ES-I3 (cell line): ENCODE measurements around the gene C4A.
"Not testable (repeated sequence)": the region's sequence is repeated elsewhere in the genome, so short reads cannot be mapped to it uniquely, and the experiment has no call there.

Experiments used
- H3K36me3 ChIP-seq: 2 replicates; pipeline ENCODE4 v1.6.1; 2013; ENCODE audit warnings: mild to moderate bottlenecking, low read length, control low read depth, moderate library complexity; ENCODE audit not compliant: insufficient read depth
- H3K4me1 ChIP-seq: 2 replicates; pipeline ENCODE4 v1.6.1; 2013; ENCODE audit warnings: mild to moderate bottlenecking, control low read depth, low read length; ENCODE audit not compliant: insufficient read depth
- H3K9ac ChIP-seq: 2 replicates; pipeline ENCODE4 v1.6.1; 2013; ENCODE audit warnings: low read depth, mild to moderate bottlenecking, low read length, moderate library complexity
- H3K9me3 ChIP-seq: 2 replicates; pipeline ENCODE4 v1.6.1; 2013; ENCODE audit warnings: mild to moderate bottlenecking, low read length, moderate library complexity; ENCODE audit not compliant: control insufficient read depth, insufficient read depth

The C4A gene

GRCh38 chr6:31980195-31980876 is 1.5 kb upstream of the C4A start:
- H3K36me3 ChIP-seq, H3K4me1 ChIP-seq, H3K9me3 ChIP-seq, H3K9ac ChIP-seq: not testable (repeated sequence)

GRCh38 chr6:31980998-31981397 is 859 bp upstream of the C4A start:
- H3K36me3 ChIP-seq, H3K9me3 ChIP-seq, H3K9ac ChIP-seq, H3K4me1 ChIP-seq: not testable (repeated sequence)

GRCh38 chr6:31989363-31989762 is 7.5 kb downstream of the C4A start:
- H3K9me3 ChIP-seq, H3K4me1 ChIP-seq, H3K9ac ChIP-seq, H3K36me3 ChIP-seq: not testable (repeated sequence)

- not testable (repeated sequence) for H3K36me3 ChIP-seq, H3K4me1 ChIP-seq, H3K9me3 ChIP-seq, H3K9ac ChIP-seq
Measured at GRCh38 chr6:31994421-31994820, 12.6 kb downstream of the C4A start.

- not testable (repeated sequence) for H3K36me3 ChIP-seq, H3K9me3 ChIP-seq, H3K9ac ChIP-seq, H3K4me1 ChIP-seq
Measured at GRCh38 chr6:31996385-31996784, 14.5 kb downstream of the C4A start.

- H3K9me3 ChIP-seq, H3K36me3 ChIP-seq, H3K4me1 ChIP-seq, H3K9ac ChIP-seq: not testable (repeated sequence)
Measured at GRCh38 chr6:32002546-32003268, 20.9 kb downstream of the C4A start.

- not testable (repeated sequence) for H3K36me3 ChIP-seq, H3K9me3 ChIP-seq, H3K4me1 ChIP-seq, H3K9ac ChIP-seq
Measured at GRCh38 chr6:32003301-32003700, 21.4 kb downstream of the C4A start.

GRCh38 chr6:32004393-32004792 is 22.5 kb downstream of the C4A start:
- H3K36me3 ChIP-seq, H3K9ac ChIP-seq, H3K4me1 ChIP-seq, H3K9me3 ChIP-seq: not testable (repeated sequence)

- H3K9me3 ChIP-seq, H3K36me3 ChIP-seq, H3K9ac ChIP-seq, H3K4me1 ChIP-seq: not testable (repeated sequence)
Measured at GRCh38 chr6:32004864-32005537, 23.1 kb downstream of the C4A start.

- not testable (repeated sequence) for H3K9ac ChIP-seq, H3K4me1 ChIP-seq, H3K9me3 ChIP-seq, H3K36me3 ChIP-seq
Measured at GRCh38 chr6:32005538-32005880, 23.7 kb downstream of the C4A start.

- not testable (repeated sequence) for H3K36me3 ChIP-seq
Measured at GRCh38 chr6:32005991-32006529, 24.2 kb downstream of the C4A start.

GRCh38 chr6:32007086-32007485 is 25.2 kb downstream of the C4A start:
- H3K4me1 ChIP-seq, H3K36me3 ChIP-seq, H3K9ac ChIP-seq, H3K9me3 ChIP-seq: not testable (repeated sequence)

More at GRCh38 chr6:32005991-32006529, 24.2 kb downstream of the C4A start:
- not testable (repeated sequence) for H3K9ac ChIP-seq, H3K9me3 ChIP-seq, H3K4me1 ChIP-seq

GRCh38 chr6:32008037-32008436 is 26.2 kb downstream of the C4A start:
- H3K36me3 ChIP-seq, H3K4me1 ChIP-seq, H3K9me3 ChIP-seq, H3K9ac ChIP-seq: not testable (repeated sequence)

GRCh38 chr6:32008616-32009015 is 26.8 kb downstream of the C4A start:
- H3K36me3 ChIP-seq, H3K4me1 ChIP-seq, H3K9me3 ChIP-seq, H3K9ac ChIP-seq: not testable (repeated sequence)

- H3K4me1 ChIP-seq, H3K36me3 ChIP-seq, H3K9me3 ChIP-seq, H3K9ac ChIP-seq: not testable (repeated sequence)
Measured at GRCh38 chr6:32009537-32009936, 27.7 kb downstream of the C4A start.
